NB4 (cell line): ENCODE data around the gene MRGPRF.
"Not testable (repeated sequence)": the region's sequence is repeated elsewhere in the genome, so short reads cannot be mapped to it uniquely, and the experiment has no call there.

ENCODE experiments used
- DNase-seq: peaks from one replicate; pipeline ENCODE4 v3.0.0; 2010; ENCODE audit warnings: low read depth
- H3K4me3 ChIP-seq: one replicate; pipeline ENCODE4 v1.5.1; 2011; ENCODE audit warnings: mild to moderate bottlenecking, low read depth, low read length, moderate library complexity
- CTCF ChIP-seq: IDR thresholded peaks from one replicate; pipeline ENCODE4 v1.5.1; 2012; ENCODE audit warnings: low read depth, low read length
- MYC ChIP-seq: IDR thresholded peaks from 2 replicates; pipeline ENCODE4 v1.6.1; 2011; ENCODE audit warnings: low read depth, low read length
- POLR2A ChIP-seq: IDR thresholded peaks from 2 replicates; pipeline ENCODE4 v1.6.1; 2011; ENCODE audit warnings: mild to moderate bottlenecking; ENCODE audit not compliant: insufficient read length; ENCODE audit errors: extremely low read depth
- TF ChIP-seq, protein P1 (sequence below): IDR thresholded peaks from 2 replicates; pipeline ENCODE4 v1.6.1; 2011; ENCODE audit warnings: low read depth, low read length

The MRGPRF gene

DNA sequence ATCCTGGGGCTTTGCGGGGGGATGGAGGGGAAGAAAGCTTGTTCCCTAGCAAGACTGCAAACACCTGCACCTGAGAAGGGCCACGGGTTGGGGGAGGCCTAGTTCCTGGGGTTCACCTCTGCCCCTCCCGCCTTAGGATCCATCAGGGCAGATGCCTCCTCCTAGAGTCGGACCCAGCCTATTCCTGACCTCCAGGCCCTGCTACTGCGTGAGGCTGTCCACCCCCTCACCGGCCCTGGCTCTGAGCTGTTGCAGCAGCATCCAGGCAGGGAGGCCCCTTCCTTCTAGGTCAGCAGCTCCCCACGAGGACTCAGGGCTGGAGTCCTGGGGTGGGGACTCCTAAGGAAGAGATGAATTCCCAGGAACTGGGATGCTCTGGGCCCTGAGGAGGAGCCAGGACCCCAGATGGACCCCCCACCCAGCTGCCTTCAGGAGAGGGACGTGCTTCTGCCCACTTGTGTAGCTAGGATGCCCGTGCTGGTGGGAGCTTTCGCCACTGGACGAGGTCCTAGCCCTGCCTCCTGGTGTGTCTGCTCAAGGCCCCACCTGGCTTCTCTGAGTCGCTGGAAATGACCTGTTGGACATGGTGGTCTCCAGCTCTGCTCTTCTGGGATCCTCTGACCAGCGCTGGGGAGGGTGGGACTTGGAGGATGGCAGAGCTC, 10.3 kb downstream of the MRGPRF start:
- no peak for TF ChIP-seq POLR2A
- TF ChIP-seq, protein P1, sequence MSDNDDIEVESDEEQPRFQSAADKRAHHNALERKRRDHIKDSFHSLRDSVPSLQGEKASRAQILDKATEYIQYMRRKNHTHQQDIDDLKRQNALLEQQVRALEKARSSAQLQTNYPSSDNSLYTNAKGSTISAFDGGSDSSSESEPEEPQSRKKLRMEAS: no peak
- TF ChIP-seq CTCF: no peak
- no peak for TF ChIP-seq MYC
- DNase-seq: no peak
- H3K4me3 ChIP-seq: no peak overlapping the region

DNA sequence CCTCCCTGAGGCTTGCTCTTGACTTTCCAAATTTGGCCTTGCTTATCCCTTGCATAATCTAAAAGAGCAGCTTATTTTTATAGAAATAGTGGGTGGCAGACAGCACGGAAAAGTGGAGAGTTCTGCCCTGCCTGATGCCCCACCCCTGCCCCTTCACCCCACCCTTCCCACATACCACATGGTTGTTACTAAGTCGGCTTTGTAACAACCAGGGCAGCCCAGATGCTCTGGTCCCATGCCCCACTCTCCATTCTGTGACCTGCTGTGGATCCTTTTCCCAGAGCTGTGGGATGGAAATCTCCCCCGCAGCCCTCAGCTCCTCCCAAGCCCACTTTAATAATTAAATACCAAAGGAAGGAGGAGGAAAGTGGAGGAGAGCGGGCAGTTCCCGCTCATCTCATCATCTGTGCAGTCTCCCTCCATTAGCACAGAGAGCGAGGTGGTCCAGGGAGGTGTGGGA, 10.9 kb downstream of the MRGPRF start:
- no peak for TF ChIP-seq CTCF
- TF ChIP-seq POLR2A: no peak
- TF ChIP-seq, protein P1: no peak
- TF ChIP-seq MYC: no peak
- no peak for DNase-seq
- no peak overlapping the region for H3K4me3 ChIP-seq

DNA sequence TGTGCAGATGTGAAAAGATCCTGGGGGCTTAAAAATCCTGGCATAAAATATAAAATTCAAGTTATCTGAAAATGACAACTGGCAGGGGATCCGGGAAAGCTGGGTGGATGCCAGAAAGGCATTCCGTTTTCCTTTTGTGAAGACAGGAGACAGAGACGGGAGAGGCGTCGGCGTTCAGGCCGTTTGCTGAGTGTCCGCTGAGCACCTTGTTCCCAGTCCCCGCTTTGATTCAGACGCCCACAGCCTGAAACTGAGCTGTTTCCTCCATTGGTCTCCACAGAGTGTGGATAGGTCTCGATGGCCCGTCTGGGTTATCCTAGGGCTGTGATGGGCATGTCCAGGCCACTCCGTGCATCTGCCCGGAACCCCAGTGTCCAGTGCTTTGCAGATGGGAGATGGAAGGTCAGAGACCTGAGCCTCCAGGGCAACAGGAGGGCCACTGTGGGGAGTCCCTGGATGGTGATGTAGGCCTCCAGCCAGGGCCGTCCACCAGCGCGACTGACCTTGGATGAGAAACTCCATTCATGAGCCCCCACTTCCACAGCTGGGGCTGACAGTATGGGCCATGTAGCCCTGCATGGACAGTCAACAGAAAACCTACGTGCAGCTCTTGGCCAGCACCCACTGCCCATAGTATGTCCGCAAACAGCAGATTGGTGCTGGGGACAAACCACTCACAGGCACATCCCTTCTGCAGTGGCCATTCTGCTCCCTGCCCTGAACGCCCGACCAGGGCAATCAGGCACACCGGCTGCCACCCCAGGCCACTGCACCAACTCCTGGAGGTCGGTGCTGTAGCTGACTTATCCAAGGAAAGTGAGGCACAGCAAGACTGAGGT, 11.6 kb downstream of the MRGPRF start:
- no peak for DNase-seq
- TF ChIP-seq CTCF: no peak
- TF ChIP-seq MYC: no peak
- TF ChIP-seq, protein P1: no peak
- no peak for TF ChIP-seq POLR2A
- no peak overlapping the region for H3K4me3 ChIP-seq

GRCh38 chr11:69000831-69001242, 12.2 kb downstream of the MRGPRF start:
- H3K4me3 ChIP-seq: no peak overlapping the region
- no peak for DNase-seq

DNA sequence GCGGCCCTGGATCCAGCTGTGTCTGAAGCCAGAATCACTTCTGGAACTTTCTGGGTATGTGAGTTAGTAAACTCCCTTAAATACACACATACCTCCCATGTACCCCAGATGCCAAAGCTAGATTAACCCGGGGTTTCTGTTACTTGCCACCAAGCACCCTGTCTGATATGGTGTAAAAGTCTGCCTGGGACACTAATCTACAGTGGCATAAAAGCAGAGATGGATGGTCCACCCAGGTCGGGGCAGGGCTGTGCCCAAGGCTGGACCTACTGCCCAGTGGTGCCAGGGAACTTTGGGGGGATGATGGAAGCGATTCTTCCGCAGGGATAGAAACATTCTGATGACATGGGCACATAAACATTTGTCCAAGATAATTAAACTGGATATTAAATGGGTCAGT, 12.7 kb downstream of the MRGPRF start:
- DNase-seq: no peak
- no peak overlapping the region for H3K4me3 ChIP-seq
- TF ChIP-seq CTCF: no peak
- TF ChIP-seq, protein P1: no peak
- TF ChIP-seq POLR2A: no peak
- no peak for TF ChIP-seq MYC

More at GRCh38 chr11:69000831-69001242, 12.2 kb downstream of the MRGPRF start:
- TF ChIP-seq MYC (no peak), CTCF (peak; percentile 24), POLR2A (no peak)

- not testable (repeated sequence) for H3K4me3 ChIP-seq, DNase-seq
Measured at GRCh38 chr11:68999748-69000355, 13.2 kb downstream of the MRGPRF start.
